NCI-H2196 treated with DMSO at 0.1 percent for 48 hours (cell line): ENCODE data around the gene DPF1.
A peak's percentile ranks its signal among the peaks of the same experiment; 100 is the strongest.

Experiments used
- DNase-seq: peaks from one replicate; lab custom pipeline; 2025; ENCODE audit not compliant: unreplicated experiment; lab: John Stamatoyannopoulos, UW

The DPF1 gene

DNA sequence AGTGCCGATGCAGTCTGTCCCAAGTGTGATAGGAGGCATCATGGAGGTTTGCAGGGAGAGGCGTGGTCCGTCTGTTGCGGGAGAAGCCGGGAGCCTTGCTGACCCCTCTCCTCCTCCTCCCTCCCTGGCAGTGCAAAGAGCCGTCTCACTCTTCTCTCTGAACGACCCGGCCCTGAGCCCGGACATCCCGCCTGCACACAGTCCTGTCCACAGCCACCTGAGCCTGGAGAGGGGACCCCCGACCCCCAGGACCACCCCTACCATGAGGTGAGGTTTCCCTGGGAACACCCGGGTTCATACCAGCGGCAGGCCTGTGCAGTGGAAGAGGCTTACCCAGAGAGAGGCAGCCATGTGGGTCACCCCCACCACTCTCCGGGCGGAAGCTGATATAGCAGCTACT lies 22.3 kb downstream of the DPF1 start:
- DNase-seq: no peak

DNA sequence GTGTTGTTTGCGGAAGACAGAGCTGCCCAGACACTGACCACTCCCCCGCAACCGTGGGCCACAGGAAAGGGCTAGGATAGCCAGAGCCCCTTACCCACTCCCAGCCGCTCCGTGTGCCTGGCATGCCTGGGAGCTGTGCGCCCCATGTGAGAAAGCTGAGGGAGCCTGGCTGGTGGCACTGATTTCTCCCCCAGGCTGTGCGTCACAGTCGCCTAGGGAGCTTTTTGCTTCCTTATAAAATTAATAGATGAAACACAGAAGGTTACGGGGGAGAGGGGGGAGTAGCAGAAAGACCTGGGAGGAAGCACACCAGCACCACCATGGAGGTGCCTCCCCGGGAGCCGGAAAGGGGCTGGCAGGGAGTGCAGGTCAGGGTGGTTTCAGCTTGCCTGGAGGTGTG lies 24.7 kb downstream of the DPF1 start:
- DNase-seq: no peak

DNA sequence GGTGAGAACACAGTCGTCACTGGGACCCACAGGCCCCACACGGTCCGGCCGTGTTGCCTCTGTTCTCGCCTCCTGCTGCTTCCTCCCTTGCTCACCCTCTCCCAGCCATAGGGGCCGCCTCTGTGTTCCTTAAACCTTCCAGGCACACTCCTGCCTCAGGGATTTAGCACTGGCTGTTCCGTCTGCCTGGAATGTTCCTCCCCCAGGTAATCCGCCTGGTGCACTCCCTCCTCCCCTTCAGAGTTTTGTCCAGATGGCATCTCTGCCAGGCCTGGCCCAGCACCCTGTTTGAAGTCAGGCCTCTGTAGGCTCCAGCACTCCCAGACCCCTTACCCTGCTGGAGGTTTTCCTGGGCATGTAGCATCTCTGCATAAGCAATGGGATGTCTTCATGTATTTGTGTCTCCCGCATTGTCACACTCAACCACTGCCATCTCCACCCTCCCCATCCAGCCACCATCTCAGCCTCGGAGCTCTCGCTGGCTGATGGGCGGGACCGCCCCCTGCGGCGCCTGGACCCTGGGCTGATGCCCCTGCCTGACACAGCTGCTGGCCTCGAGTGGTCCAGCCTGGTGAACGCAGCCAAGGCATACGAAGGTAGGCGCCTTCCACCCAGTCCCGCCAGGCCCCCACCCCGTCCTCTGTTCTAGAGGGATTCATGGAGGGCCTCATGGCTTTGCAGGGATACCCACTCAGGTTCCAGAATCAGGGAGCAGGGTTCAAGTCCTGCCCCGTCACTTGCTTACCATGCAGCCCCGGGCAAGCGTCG lies 25.9 kb downstream of the DPF1 start:
- no peak for DNase-seq

GRCh38 chr19:38196948-38197656 lies 26.9 kb downstream of the DPF1 start:
- no peak for DNase-seq

DNA sequence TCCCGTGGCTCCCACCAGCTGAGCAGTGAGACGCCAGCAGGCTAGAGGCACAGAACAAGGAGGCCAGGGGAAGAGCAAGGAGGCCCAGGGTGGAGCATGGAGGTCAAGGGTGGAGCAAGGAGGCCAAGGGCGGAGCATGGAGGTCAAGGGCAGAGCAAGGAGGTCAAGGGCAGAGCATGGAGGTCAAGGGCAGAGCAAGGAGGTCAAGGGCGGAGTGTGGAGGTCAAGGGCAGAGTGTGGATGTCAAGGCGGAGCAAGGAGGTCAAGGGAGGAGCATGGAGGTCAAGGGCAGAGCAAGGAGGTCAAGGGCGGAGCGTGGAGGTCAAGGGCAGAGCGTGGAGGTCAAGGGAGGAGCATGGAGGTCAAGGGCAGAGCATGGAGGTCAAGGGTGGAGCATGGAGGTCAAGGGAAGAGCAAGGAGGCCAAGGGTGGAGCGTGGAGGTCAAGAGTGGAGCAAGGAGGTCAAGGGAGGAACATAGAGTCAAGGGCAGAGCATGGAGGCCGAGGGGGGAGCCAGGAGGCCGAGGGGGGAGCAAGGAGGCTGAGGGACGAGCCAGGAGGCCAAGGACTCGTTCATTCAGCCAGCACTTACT lies 27.7 kb downstream of the DPF1 start:
- no peak for DNase-seq

DNA sequence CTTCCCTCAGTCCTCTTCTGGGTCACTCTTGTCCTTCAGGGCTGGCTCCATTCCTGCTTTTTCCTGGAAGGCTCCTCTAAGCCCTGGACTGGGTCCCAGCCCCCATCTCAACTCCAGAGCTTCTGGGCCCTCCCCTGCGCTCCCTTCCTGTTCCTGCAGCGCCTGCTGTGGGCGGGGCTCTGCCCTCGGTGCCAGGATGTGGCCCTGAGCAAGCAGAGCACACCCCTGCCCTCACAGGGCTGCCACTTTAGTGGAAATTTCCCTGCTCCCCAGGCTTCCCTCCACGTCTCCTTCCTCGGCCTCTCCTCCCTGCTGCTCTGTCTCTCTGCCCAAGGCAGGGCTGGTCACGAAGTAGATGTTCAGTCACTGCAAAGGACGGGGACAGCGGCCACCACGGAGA lies 28.8 kb downstream of the DPF1 start:
- DNase-seq: no peak

DNA sequence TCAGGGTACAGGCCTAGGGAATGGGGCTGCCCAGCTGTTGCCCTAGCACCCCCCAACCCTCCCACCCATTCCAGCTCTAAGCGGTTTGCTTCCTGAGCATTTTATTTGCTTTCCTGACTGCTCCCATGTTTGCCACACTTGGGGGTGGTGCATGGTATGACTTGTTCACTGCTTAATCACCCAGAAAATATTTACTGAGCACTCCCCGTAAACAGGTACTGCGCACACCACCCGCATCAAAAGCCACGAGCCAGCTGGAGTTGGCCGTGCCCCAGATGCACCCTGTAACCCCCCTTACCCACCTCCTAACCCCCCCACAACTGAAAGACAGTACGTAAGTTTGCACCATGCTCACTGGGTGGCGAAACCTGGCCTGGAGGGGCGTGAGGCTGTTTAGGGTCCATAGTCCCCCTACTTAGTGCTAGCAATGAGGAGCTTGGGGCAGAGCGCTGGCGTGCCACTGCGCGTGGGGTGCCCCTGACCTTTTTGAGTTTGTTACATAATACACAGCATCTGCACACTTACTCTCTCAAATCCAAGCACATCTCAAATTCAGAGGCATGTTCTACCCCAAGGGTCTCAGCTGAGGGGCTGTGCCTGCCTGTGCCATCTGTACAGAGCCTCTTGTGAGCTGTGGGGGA lies 29.8 kb downstream of the DPF1 start:
- no peak for DNase-seq

DNA sequence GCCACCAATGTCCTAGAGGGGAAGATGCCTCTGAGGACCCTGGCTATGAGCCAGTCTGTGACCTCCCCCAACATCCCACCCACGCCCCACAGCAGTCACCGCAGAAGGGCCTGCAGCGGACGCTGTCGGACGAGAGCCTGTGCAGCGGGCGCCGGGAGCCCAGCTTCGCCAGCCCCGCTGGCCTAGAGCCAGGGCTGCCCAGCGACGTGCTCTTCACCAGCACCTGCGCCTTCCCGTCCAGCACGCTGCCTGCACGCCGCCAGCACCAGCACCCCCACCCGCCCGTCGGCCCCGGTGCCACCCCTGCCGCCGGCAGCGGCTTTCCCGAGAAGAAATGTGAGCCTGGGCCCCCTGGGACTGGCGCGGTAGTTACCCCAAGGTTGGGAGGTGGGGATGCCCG lies 30.6 kb downstream of the DPF1 start:
- peak; percentile 45 for DNase-seq

- DNase-seq: no peak
Measured at GRCh38 chr19:38191747-38192146, 32.3 kb downstream of the DPF1 start.

GRCh38 chr19:38190793-38191192 lies 33.2 kb downstream of the DPF1 start:
- no peak for DNase-seq

DNA sequence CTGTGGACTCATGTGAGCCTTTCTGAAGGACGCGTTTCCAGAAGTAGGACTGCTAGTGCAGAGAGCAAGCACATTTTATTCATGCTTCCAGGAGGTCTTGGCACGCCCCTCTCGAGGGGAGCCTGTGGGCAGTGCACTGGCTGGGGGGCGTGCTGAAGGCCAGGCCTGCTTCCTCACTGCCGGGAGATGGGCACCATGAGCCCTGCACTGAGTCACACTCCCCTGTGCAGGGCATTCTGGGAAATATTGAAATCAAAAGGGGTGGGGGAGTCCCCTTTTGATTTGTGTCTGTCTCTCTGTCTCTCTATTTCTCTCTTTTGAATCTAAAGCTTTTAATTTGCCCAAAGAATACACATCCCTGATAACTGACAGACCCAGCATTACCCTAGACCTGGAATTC lies 34.0 kb downstream of the DPF1 start:
- DNase-seq: no peak

GRCh38 chr19:38185562-38185961 lies 38.5 kb downstream of the DPF1 start:
- DNase-seq: no peak

DNA sequence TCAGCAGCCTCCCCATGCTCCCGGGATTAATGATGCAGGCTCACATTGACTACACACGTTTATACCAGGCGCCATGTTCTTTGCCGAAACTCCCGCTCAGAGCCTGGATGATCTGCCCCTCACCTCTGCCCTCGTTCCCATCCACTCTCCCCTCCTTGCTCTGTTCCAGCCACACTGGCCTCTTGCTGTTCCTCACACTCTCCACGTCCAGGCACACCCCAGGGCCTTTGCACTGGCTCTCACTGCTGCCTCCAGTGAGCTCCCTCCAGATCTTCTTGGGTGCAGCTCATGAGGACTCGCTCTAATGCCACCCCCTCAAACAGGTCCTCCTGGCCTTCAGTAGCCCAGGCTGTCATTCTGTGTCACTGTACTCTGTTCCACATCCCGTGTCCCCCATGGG lies 39.2 kb downstream of the DPF1 start:
- DNase-seq: no peak

DNA sequence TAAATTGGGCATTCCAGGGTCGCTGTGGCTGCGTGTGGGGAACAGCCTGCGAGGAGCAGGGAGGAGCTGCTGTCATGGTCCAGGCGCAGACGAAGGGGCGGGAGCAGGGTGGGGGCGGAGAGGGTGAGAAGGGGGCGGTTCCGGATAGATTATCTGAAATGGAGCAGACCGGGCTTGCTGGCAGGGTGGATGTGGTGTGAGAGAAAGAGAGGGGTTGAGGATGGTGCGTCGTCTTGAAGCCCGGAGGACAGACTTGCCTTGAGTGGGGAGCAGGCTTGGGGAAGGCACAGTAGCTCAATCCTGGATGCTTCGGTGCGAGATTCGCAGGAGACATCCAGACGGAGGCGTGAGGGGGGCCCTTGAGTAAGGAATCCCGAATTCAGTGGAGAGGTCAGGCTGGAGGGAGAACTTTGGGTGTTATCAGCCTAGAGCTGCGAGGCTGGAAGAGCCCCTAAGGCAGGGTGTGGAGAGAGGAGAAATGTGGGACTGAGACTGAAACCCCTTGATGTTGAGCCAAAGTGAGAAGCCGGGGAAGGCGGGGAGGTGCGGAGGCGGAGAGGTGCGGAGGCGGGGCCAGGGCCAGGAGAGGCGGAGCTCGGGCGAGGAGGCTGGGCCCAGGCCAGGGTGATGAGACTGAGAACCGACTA lies 40.6 kb downstream of the DPF1 start:
- DNase-seq: no peak

GRCh38 chr19:38182536-38183210 lies 41.3 kb downstream of the DPF1 start:
- DNase-seq: no peak

DNA sequence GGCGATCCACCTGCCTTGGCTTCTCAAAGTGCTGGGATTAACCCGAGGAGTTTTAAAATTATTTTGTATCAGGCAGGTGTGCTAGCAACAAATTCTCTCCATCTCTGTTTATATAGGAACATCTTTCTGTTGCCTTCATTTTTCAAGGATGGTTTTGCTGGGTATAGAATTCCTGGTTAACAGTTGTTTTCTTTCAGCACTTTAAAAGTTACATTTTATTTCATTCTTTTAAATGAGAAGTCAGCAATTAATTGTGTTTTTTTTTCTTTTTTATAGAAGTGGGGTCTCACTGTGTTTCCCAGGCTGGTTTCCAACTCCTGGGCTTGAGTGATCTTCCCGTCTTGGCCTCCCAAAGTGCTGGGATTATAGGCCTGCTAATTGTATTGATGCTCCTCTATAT lies 44.0 kb downstream of the DPF1 start:
- DNase-seq: no peak

- no peak for DNase-seq
Measured at GRCh38 chr19:38175422-38175821, 48.6 kb downstream of the DPF1 start.

- peak; percentile 96 for DNase-seq
Measured at GRCh38 chr19:38173291-38174041, 50.6 kb downstream of the DPF1 start.

GRCh38 chr19:38172001-38172400 lies 52.0 kb downstream of the DPF1 start:
- no peak for DNase-seq

DNA sequence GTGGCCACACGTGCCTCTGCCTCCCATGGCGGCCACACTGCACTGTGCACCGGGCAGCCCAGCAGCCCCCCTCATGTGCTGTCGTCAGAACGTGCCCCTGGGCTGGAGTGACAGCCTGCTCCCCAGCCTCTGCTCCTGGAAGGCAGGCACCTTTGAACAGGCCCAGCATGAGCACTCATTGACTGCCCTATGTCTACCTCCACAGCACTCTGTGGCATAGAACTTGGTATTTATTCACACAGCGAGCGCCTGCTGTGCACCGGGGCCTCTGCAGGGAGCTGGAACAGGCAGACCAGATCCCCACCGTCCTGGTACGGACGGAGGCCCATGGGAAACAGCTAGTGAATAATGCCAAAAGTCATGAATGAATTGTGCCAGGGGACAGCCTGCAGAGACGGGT lies 53.7 kb downstream of the DPF1 start:
- DNase-seq: no peak
